Measurements from ENCODE around the gene KRT86.

- TF ChIP-seq CTCF (conservative IDR thresholded peaks at IDR 0.05 in 1 of 2, IDR thresholded peaks at IDR 0.05 in 1 of 2; ENCODE audit: low read depth in 1 of 2, low read length in 2 of 2), result no peak
- no peak for TF ChIP-seq EZH2 (IDR thresholded peaks at IDR 0.05; ENCODE audit: low read length, missing control alignments)
Measured at GRCh38 chr12:52316701-52317100, 42.3 kb downstream of the KRT86 start.
